Left kidney (tissue), 2 donors: ENCODE measurements around the gene RAB40B. TPM values are rescaled to one million over a fixed set of nuclear protein-coding genes. Genes with fewer than 3 reads are reported as not detected.
"Not testable (repeated sequence)": the region's sequence is repeated elsewhere in the genome, so short reads cannot be mapped to it uniquely, and the experiment has no call there.

Source experiments
- DNase-seq: peaks from one replicate; pipeline ENCODE4 v3.0.0-alpha.2; 2013
- polyA plus RNA-seq: library from polyadenylated mRNA; unstranded; fragments of 120-200 nt; gene quantifications from one replicate; pipeline ENCODE4 v1.2.1, GENCODE V29; 2013; ENCODE audit not compliant: insufficient read length

Gene RAB40B
- polyA plus RNA-seq, 1 donor = 16.3 TPM

DNA sequence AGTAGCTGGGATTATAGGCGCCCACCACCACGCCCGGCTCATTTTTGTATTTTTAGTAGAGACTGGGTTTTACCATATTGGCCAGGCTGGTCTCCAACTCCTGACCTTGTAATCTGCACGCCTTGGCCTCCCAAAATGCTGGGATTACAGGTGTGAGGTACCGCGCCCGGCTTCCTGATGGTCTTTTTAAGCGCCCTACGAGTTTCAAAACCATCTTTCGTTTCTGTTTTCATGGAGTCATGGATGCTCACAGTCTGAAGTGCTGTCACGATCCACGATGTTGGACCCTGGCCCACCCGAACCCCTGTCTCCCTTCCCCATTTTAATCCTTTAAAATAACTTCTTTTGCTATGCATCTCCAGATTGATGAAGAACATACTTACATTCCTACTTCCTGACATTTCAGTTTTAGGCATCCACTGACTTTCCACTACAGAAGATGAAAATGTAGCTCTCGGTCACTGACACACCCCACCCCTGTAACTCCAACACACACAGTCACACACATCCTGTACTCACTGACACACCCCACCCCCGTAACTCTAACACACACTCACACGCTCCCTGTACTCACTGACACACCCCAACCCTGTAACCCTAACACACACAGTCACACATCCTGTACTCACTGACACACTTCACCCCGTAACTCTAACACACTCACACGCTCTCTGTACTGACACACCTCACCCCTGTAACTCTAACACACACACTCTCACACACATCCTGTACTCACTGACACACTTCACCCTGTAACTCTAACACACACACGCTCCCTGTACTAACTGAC lies 27.6 kb downstream of the RAB40B start:
- no peak for DNase-seq

DNA sequence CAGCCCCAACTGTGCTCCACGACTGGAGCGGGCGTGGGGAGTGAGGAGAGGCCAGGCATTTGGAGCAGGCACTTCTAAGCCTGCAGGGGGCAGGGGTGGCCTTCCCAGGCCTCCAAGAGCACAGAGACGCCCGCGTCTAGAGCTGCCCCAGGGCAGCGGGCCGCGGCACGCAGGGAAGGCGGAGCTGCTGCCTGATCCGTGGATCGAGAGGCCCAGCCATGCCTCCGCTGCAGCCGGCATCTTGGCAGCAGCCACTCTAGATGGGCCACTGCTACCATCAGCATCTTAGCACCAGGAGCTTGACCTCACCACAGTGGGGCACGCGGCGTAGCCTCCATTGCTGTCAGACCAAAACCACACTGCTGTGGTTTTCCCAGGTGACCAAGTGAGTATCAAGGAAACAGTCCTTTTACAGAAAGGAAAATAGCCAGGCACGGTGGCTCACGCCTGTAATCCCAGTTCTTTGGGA lies 29.8 kb downstream of the RAB40B start:
- DNase-seq = no peak

DNA sequence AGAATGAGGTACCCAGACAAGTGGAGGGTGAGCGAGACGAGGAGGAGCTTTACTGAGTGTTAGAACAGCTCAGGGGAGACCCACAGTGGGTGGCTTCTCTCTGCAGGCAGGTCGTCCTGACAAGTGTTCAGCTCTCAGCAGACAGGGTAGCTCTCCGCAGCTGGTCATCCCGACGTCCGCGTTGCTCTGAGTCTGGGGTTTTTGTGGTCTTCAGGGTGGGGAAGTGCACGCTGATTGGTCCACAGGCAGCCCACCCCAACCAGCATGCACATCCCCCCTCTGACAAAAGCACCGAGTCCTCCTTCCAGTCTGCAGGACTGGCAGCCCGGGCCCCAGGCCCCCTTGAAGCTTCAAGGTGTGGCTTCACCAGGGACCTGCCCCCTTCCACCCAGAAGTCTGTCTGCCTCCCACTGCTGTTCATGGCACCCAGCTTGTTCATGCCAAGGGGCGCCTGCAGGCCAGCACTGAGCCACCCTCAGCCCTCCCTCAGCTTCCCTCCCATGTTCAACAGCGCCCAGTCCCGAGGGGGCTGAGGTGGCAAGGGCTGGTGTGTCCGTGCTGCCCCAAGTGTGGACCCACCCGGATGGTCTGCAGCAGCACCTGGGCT lies 30.4 kb downstream of the RAB40B start:
- no peak for DNase-seq

DNA sequence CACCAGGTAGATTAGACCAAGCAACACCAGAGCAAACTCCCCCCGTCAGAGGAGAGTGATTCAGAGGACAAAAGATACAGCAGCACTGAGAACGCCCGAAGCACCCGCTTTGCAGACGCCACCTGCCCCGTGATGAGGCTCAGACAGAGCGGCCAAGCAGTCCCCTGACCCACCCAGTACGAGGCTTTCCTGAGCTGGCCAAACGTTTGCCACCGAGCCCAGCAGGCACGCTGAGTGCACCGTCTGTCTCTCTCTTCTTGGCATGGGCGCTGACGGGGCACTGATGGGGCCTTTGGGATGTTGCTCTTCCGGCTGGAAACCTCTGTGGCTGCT lies 30.9 kb downstream of the RAB40B start:
- no peak for DNase-seq

DNA sequence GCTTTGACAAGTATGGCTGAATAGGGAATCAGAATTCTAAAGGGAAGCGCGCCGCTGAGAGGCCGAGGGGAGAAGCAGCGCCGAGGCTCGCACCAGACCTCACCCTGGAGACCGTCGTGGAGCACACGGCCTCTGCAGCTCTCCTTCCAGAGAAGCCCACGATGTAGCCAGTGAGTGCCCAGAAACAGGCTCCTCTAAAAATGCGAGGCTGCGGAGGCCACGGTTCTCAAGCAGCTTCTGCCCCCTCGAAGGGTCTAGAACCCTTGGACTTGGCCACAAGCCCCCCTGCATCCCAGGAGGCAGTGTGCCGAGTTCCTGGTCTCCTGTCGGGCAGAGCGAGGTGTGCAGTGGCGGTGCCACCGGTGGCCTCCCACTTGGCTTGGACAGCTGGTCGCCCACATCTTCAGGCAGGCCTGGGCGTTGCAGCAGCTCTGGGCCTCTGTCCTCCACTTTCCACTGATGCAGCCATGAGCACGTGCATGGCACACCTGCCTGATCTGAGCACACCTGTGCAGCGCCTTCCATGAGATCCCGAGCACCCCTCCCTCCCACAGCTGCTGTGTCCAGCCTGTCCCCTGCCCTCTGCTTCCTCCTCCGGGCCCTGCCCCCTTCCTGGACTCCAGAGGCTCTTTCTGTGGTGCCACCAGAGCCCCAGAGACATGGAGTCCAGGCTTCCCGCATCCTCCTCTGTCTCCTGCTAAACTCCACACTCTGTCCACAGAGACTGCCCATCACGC lies 31.4 kb downstream of the RAB40B start:
- no peak for DNase-seq

DNA sequence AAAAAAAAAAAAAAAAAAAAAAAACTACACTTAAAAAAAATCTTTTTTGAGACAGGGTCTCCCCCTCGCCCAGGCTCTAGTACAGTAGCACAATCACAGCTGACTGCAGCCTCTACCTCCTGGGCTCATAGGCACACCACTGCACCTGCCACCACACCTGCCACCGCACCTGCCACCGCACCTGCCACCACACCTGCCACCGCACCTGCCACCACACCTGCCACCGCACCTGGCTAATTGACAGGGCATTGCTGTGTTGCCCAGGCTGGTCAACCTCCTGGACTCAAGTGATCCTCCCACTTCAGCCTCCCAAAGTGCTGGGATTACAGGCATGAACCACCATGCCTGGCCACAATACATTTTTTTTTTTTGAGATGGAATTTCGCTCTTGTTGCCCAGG lies 32.6 kb downstream of the RAB40B start:
- no peak for DNase-seq

DNA sequence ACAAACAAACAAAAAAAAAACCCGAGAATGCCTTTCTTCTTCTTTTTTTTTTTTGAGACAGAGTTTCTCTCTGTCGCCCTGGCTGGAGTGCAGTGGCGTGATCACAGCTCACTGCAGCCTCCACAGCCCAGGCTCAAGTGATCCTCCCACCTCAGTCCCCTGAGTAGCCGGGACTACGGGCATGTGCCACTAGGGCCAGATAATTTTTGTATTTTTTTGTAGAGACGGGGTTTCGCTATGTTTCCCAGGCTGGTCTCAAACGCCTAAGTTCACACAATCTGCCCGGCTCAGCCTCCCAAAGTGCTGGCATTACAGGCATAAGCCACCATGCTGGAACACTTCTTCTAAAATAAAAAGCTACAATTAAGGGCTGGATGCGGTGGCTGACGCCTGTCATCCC lies 33.3 kb downstream of the RAB40B start:
- no peak for DNase-seq

DNA sequence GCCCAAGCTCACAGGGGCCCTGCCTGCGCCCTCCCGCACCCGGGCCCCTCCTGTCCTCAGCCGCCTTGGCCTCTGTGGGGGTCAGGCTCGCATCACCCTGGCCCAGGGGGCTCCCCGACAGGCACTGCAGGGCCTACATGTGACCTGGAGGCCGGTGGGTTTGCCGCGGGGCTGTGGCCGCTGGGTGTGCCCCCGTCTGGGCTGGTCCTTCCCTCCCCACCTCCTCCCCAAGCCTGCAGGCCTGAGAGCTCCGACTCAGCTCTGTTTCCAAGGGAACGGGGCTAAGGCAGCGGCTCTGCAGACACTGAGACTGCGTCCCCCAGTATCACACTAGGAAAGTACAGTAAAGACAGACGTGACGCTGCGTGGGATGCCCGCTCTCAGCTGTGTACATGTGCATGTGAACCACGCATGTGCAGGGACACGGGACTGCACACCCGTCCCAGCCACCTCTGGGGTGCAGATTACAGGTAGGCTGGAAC lies 33.8 kb downstream of the RAB40B start:
- DNase-seq = no peak

DNA sequence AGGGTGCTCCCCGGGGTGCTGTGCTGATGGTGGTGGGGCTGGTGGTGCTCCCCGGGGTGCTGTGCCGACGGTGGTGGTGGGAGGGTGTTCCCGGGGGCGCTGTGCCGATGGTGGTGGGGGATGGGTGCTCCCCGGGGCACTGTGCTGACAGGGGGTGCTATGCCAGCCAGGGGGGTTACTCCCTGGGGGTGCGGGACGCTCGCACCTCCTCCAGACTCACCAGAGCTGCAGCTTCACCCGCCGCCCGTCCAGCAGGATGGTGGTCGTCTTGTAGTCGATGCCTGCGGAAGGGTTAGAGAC lies 34.3 kb downstream of the RAB40B start:
- DNase-seq = no peak

DNA sequence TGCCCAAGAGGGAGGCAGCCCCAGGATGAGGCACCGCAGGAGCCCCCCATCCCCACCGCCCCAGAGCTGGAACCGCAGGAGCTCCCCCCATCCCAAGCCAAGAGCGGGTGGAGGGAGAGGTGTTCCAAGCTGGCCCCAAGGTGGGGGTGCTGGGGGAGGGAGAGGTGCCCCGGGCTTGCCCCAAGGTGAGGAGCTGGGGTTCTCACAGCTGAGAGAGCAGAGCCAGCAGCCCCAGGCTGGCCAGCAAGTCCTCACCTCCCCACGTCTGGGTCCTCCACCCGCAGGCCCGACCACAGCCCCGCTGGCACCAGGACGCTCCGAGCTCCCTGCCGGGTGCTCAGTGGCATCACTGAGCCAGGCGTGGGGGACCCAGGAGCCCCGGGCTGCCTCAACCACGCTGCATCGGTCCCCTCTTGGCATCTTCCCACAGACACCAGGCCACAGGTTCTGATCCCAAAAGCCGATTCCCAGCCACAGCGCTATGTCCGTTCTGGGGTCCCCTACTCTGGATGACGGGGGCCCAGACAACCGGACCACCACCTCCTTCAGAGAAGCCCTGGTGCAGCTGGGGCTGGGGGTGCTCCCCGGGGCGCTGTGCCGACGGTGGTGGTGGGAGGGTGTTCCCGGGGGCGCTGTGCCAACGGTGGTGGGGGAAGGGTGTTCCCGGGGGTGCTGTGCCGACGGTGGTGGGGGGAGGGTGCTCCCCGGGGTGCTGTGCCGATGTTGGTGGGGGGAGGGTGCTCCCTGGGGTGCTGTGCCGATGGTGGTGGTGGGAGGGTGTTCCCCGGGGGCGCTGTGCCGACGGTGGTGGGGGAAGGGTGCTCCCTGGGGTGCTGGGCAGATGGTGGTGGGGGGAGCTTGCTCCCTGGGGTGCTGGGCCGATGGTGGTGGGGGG lies 34.9 kb downstream of the RAB40B start:
- DNase-seq = no peak

DNA sequence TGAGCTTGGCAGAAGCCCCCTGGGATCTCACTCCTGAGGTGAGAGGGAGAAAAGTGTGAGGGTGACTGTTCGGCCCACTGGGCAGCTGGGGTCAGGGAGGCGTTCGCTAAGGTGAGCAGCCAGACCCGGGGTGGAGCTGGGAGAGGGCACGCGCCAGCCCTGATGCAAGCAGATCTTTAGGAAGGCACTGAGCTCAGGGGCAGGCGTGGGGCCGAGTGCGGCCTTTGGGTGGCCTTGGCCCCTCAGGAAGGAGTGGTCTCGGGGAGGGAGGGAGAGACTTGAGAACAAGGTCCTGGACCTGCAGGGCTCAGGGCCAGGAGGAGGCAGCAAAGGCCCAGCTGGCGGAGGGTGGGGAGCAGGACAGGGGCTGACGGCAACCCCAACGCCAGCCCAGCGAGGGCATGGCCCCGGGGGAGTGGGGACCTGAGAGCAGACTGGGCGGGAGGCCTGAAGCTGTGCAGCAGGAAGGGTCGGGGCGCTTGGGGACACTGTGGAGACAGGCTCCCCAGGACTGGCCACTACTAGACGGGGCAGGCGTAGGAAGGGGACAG lies 35.7 kb downstream of the RAB40B start:
- no peak for DNase-seq

DNA sequence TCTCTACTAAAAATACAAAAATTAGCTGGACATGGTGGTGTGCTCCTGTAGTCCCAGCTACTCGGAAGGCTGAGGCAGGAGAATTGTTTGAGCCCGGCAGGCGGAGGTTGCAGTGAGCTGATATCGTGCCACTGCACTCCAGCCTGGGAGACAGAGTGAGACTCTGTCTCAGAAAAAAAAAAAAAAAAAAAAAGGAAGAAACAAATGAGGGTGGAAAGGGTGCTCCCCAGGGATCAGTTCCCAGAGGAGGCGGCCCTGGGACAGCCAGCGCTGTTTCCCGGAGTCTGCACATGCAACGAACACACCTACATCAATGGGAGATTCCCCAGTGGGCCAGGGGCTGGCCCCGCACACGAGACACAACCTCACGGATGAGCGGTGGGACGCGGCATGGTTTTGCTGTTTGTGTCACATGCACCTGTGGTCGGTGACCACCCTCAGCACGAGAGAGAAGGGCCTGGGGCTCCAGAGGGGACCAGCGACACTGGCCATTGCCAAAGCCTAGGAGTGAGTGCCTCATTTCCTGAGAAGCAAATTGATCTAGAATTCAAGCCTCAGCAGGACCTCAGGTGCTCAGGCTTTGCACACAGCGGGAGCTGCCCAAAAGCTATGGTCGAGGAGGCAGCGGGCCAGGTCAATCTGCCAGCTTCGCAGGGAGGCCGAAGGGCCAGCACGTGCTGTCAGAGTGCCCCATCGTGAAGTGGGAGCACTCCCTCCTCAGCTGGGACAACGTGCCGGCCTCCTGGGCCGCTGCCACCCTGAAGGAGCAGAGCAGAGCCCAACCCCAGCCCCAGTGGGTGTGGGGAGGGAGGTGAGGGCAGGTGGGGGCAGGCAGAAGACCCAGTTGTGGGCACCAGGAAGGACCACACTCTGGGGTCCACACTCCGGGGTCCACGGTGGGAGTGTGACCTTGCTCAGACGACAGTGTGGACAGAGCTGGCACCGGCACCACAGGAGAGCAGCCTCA lies 36.5 kb downstream of the RAB40B start:
- DNase-seq = no peak

DNA sequence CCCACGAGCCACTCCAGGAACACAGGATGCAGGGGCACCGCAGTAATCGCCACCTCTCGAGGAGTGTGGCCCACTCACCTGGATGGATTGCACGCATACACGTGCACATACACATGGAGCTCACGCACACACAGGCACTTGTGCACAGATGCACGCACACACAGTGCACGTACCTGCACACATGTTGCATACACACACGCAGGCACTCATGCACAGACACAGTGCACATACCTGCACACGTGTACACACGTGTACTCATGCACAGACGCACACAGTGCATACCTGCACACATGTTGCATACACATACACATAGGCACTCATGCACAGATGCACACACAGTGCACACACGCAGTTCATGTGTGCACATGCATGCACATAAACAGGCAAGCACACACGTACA lies 38.6 kb downstream of the RAB40B start:
- no peak for DNase-seq

DNA sequence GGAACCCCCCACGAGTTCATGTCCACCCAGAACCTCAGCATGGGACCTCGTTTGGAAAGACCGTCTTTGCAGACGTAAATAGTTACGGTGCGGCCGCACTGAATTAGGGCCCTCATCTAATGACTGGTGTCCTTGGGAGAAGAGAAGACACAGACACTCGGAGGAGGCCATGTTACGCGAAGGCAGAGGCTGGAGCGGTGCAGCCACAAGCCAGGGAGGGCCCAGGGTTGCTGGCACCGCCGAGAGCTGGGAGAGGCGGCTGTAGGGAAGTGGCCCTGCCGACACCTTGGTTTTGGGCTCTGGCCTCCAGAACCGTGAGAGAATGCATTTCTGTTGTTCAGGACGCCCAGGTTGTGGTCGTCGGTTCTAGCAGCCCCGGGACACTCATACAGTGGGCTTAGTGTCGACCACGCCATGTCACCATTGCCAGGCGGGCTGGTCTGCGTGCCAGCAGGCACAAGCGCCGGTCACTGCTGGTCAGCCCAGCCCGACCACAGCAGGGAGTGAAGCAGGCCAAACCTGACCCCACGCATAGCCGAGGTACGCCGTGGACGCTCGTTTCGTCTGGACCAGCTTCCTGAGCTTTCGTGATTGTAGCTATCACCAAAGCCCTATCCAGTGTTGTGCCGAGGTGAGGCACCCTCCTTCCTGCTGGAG lies 39.6 kb downstream of the RAB40B start:
- DNase-seq = no peak

DNA sequence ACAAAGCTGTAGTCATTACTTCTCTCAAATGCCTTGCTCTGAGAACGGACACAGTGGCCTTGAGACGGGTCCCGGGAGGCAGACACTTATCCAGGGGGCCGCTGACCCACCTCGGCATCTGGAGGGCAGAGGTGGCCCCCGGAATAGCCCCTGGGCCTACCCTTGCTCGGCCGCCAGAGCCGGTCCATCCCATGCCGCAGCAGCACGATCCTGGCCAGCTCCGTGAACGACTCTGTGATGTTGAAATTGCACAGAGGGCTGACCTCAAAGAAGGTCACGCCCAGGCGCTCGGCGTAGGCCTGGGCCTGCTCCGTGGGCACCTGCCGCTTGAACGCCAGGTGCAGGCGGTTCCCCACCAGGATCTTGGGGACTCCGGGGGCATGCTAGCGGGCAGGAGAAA lies 40.2 kb downstream of the RAB40B start:
- DNase-seq = no peak

DNA sequence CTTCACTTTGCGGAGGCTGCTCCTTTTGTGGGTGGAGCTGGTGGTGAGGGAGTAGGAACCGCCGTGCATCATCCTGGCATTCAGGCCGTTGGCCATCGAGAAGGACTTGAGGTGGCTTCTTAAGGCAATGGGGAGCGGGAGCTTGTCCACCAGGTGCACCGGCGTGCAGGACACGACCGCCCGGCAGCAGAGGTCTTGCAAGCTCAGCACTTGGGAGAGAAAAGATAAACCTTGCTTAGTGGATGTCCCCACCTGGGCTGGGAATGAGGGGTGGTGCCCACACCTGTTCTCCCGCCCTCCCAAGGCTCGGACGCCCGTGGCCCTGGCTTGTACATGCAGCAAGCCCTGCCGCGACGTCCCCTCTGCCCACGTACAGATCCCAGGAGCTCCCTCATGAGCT lies 40.6 kb downstream of the RAB40B start:
- DNase-seq = no peak

DNA sequence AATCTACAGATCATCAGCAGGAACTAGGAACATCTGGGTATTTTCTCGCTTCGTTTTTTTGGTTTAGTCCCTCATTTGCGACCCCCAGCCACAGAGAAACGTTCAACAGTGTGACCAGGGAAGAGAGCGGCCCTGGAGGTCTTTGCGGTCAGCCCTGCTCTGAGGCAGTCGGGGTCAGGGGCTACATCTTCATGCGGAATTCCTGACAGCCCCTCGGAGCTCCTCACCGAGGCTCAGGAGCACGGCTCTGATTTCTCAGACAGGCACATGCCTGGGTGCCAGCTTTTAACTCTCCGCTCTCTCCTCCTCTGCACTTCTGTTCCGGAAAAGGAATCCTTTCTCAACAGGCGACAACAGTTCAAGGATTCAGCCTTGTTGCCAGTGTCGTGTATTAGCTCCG lies 42.2 kb downstream of the RAB40B start:
- no peak for DNase-seq

DNA sequence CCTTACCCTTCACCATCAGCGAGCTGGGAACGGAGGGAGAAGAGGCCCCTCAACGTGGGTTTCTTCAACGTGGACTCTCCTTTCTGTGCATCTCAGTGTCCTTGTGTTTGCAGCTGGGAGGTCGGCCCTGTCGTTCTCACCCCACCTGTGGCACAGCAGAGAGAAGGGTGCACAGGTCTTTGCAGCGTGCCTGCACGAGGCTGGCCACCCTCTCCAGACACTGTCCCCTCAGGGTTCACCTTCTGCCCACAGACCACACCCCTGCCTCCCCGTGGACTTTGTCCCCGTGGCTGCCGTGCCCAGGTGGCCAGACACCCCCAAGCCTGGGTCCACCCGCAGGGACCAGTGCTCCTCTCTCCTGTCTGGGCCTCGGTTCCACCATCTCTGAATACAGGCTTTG lies 43.0 kb downstream of the RAB40B start:
- no peak for DNase-seq

DNA sequence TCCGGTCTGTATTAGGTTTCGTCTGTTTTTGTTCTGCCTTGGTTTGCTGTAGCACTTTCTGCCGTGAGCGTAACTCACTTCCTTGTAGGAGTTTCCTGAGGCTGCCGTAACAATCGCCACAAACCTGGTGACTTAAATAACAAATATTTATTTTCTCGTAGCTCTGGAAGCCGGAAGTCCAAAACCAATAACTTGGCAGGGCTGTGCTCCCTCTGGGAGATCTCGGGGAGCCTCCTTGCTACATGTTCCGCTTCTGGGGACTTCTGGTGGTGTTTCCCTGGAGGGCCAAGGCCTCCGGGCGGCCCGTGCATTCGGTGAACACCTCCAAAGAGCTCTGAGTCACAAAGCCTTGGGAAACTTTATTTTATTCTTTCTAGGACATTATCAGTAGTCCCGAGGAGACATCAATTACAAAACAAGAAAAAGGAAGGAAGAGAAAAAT lies 43.4 kb downstream of the RAB40B start:
- DNase-seq = no peak

DNA sequence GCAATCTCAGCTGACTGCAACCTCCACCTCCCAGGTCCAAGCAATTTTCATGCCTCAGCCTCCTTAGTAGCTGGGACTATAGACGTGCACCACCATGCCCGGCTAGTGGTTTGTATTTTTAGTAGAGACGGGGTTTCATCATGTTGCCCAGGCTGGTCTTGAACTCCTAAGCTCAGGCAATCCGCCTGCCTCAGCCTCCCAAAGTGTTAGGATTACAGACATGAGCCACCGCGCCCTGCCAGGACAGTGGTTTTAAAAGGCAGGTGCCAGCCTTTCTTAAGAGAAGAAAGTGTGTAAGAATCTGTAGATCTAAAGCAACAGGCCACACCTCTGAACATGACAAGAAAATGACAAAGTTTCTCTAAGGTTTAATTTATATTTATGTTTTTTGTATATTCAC lies 43.9 kb downstream of the RAB40B start:
- not testable (repeated sequence) for DNase-seq
